Testis (tissue), 3 donors: ENCODE results near the gene TTC7B. TPM values are rescaled to one million over a fixed set of nuclear protein-coding genes. Genes with fewer than 3 reads are reported as not detected.

ENCODE experiments used
- DNase-seq: peaks from one replicate; pipeline ENCODE4 v3.0.0-alpha.2; 2019
- H3K27ac ChIP-seq, 2 donors: fragments of 200-600 bp; sonication (generic); one replicate each; pipeline ENCODE4 v1.5.1; 2019
- H3K27me3 ChIP-seq: fragments of 200-600 bp; sonication (generic); one replicate; pipeline ENCODE4 v1.5.1; 2019
- H3K36me3 ChIP-seq: fragments of 200-600 bp; sonication (generic); one replicate; pipeline ENCODE4 v1.5.1; 2017; ENCODE audit warnings: low read depth; ENCODE audit errors: missing control alignments
- H3K4me1 ChIP-seq: fragments of 200-600 bp; sonication (generic); one replicate; pipeline ENCODE4 v1.5.1; 2019
- H3K4me3 ChIP-seq, 2 donors: fragments of 200-600 bp; sonication (generic); one replicate each; pipeline ENCODE4 v1.5.1; 2017 to 2019
- H3K9me3 ChIP-seq: fragments of 200-600 bp; sonication (generic); one replicate; pipeline ENCODE4 v1.5.1; 2017
- CTCF ChIP-seq, 3 experiments: fragments of 450-650 bp in 2 of 3; fragments of 200-600 bp in 1 of 3; sonication (generic) in 1 of 3; IDR thresholded peaks; one replicate each; pipeline ENCODE4 v1.5.1; 2016 to 2019; ENCODE audit warnings: antibody characterized with exemption in 3 of 3, mild to moderate bottlenecking in 2 of 3, moderate library complexity in 1 of 3
- POLR2A ChIP-seq: fragments of 450-650 bp; IDR thresholded peaks from one replicate; pipeline ENCODE4 v1.6.1; 2017; ENCODE audit warnings: antibody characterized with exemption, mild to moderate bottlenecking, moderate library complexity
- WGBS, 2 donors: methylation state at CpG; one replicate each; pipeline ENCODE4 v1.1.5; 2018; 5-methylcytosine and 5-hydroxymethylcytosine counted together
- intact Hi-C: fragments of 100-400 bp; cut with DNase I; formaldehyde crosslinking; loops from one replicate; pipeline ENCODE4 v1.15.1; 2023; ENCODE audit warnings: low total_unique reads
- polyA plus RNA-seq: library from polyadenylated mRNA; stranded (reverse); fragments of 350-450 nt; fragmentation: Illumina TruSeq; extraction: RNeasy Lipid Tissue Mini Kit (QIAGEN cat#74804); gene quantifications from one replicate; pipeline ENCODE4 v1.2.3, GENCODE V29; 2014; ENCODE audit warnings: low read depth, low replicate concordance; ENCODE audit not compliant: insufficient read depth
- total RNA-seq, 2 donors: library from RNA; depleted of rRNA; stranded (reverse); fragments of >200 nt; gene quantifications; one replicate each; pipeline ENCODE4 v1.2.3, GENCODE V29; 2016

The TTC7B gene
- total and polyA plus RNA-seq, 3 donors from 2014 or later: 11.3 to 17.0 (median 12.1) TPM

GRCh38 chr14:90613453-90613852 lies 202.8 kb downstream of the TTC7B start:
- no peaks in the 10 kb centered on the region for H3K9me3 ChIP-seq
- 87 to 95% methylated on average over 3 of the region's 3 CpGs for WGBS, 2 donors
- H3K27ac ChIP-seq: no peak overlapping the region
- H3K4me1 ChIP-seq: no peaks in the 10 kb centered on the region
- H3K27me3 ChIP-seq: no peaks in the 10 kb centered on the region
- no peak overlapping the region for H3K4me3 ChIP-seq
- no peak for DNase-seq
- intact Hi-C loops: no loop called here
- no peaks in the 10 kb centered on the region for H3K36me3 ChIP-seq
- no peak for TF ChIP-seq POLR2A
- TF ChIP-seq CTCF (IDR thresholded peaks at IDR 0.05): no peak

GRCh38 chr14:90612801-90613200 lies 203.4 kb downstream of the TTC7B start:
- Histone ChIP-seq H3K4me1 (no peaks in the 10 kb centered on the region), H3K27ac (no peak overlapping the region), H3K9me3 (no peaks in the 10 kb centered on the region), H3K36me3 (no peaks in the 10 kb centered on the region), H3K4me3 (no peak overlapping the region), H3K27me3 (no peaks in the 10 kb centered on the region)
- WGBS, 2 donors: 85 to 89% methylated on average over 3 of the region's 3 CpGs
- intact Hi-C loops: no loop called here
- no peak for TF ChIP-seq CTCF (IDR thresholded peaks at IDR 0.05)
- TF ChIP-seq POLR2A: no peak
- DNase-seq: no peak

GRCh38 chr14:90611936-90612335 lies 204.3 kb downstream of the TTC7B start:
- TF ChIP-seq CTCF (IDR thresholded peaks at IDR 0.05) (no peak), POLR2A (no peak)
- Histone ChIP-seq H3K4me1 (no peaks in the 10 kb centered on the region), H3K4me3 (no peak overlapping the region), H3K27me3 (no peaks in the 10 kb centered on the region), H3K27ac (no peak overlapping the region), H3K36me3 (no peaks in the 10 kb centered on the region), H3K9me3 (no peaks in the 10 kb centered on the region)
- WGBS, 2 donors: 63 to 80% methylated on average over 3 of the region's 3 CpGs
- intact Hi-C loops: no loop called here
- no peak for DNase-seq

- TF ChIP-seq CTCF (IDR thresholded peaks at IDR 0.05): no peak
- H3K36me3 ChIP-seq: no peaks in the 10 kb centered on the region
- no peak overlapping the region for H3K27ac ChIP-seq
- no peaks in the 10 kb centered on the region for H3K9me3 ChIP-seq
- H3K4me1 ChIP-seq: no peaks in the 10 kb centered on the region
- intact Hi-C loops: no loop called here
- no peak for DNase-seq
- WGBS, 2 donors: 74 to 88% methylated on average over 7 of the region's 7 CpGs
- H3K4me3 ChIP-seq: no peak overlapping the region
- H3K27me3 ChIP-seq: no peaks in the 10 kb centered on the region
Observed at GRCh38 chr14:90611501-90611900, 204.7 kb downstream of the TTC7B start.

- Histone ChIP-seq H3K27ac (no peak overlapping the region), H3K36me3 (no peaks in the 10 kb centered on the region), H3K9me3 (no peaks in the 10 kb centered on the region), H3K4me3 (no peak overlapping the region), H3K27me3 (no peaks in the 10 kb centered on the region), H3K4me1 (no peaks in the 10 kb centered on the region)
- TF ChIP-seq CTCF (IDR thresholded peaks at IDR 0.05) (no peak), POLR2A (no peak)
- no peak for DNase-seq
- WGBS, 2 donors: 92 to 94% methylated on average over 10 of the region's 10 CpGs
- intact Hi-C loops: no loop called here
Observed at GRCh38 chr14:90610346-90611040, 205.7 kb downstream of the TTC7B start.
